A549 (cell line): ENCODE measurements around the gene FAM120A. TPM values are rescaled to one million over a fixed set of nuclear protein-coding genes. Genes with fewer than 3 reads are reported as not detected.
A peak's percentile ranks its signal among the peaks of the same experiment; 100 is the strongest.

Source experiments
- ATAC-seq, 2 experiments: fragments of 200-7000 bp in 1 of 2; fragments of >200 bp in 1 of 2; cut with Nextera tagmentation in 1 of 2; cut with Tn5 transposase in 1 of 2; 3 replicates each; pipeline versions ENCODE4 v1.8.0 to v1.9.1; 2018 to 2020; ENCODE audit warnings: mild to moderate bottlenecking in 1 of 2, moderate library complexity in 1 of 2
- CTCF ChIA-PET: fragments of 300-600 bp; sonication (Branson Sonifier 250); formaldehyde crosslinking; extraction: SDS; loops from one replicate; lab custom pipeline; 2021; ENCODE audit warnings: antibody characterized with exemption, inconsistent platforms; lab: Yijun Ruan, JAX
- POLR2A ChIA-PET: fragments of 350-600 bp; formaldehyde crosslinking; extraction: SDS; loops from one replicate; lab custom pipeline; 2021; ENCODE audit warnings: antibody characterized with exemption, inconsistent platforms; lab: Yijun Ruan, JAX
- DNase-seq, 2 experiments: peaks; one replicate each; pipeline versions ENCODE4 v3.0.0 to v3.0.0-alpha.2; 2011 to 2016; ENCODE audit warnings: low read depth in 1 of 2, low spot score in 1 of 2
- FAIRE-seq: peaks from 2 replicates; lab custom pipeline; 2011; peaks lifted over from hg19 to GRCh38; lab: Jason Lieb, UNC
- H3K27ac ChIP-seq, 2 experiments: fragments of >200 bp; sonication (Bioruptor Twin); formaldehyde crosslinking; 3 replicates each; pipeline ENCODE4 v1.5.1; 2016 to 2017
- H3K4me1 ChIP-seq: fragments of >200 bp; sonication (Bioruptor Twin); formaldehyde crosslinking; 3 replicates; pipeline ENCODE4 v1.6.1; 2016
- H3K4me2 ChIP-seq: fragments of >200 bp; sonication (Bioruptor Twin); formaldehyde crosslinking; 3 replicates; pipeline ENCODE4 v1.6.1; 2016
- H3K4me3 ChIP-seq: fragments of >200 bp; sonication (Bioruptor Twin); formaldehyde crosslinking; 3 replicates; pipeline ENCODE4 v1.5.1; 2016
- H3K9me3 ChIP-seq: fragments of >200 bp; sonication (Bioruptor Twin); formaldehyde crosslinking; 3 replicates; pipeline ENCODE4 v1.6.1; 2016
- BHLHE40 ChIP-seq: IDR thresholded peaks from 2 replicates; pipeline ENCODE4 v1.6.1; 2012; ENCODE audit warnings: low read depth, low read length, inconsistent platforms
- CBX8 ChIP-seq: fragments of 200-600 bp; sonication (generic); IDR thresholded peaks from 2 replicates; pipeline ENCODE4 v1.6.1; 2016
- CEBPB ChIP-seq, 2 experiments: fragments of >200 bp in 1 of 2; sonication (Bioruptor Twin) in 1 of 2; formaldehyde crosslinking in 1 of 2; IDR thresholded peaks; 2 replicates each; pipeline ENCODE4 v1.6.1; 2012 to 2016
- FOXS1 ChIP-seq: fragments of 250-450 bp; sonication (Bioruptor Pico); IDR thresholded peaks from 2 replicates; pipeline ENCODE4 v1.5.0; 2020; ENCODE audit warnings: mild to moderate bottlenecking, moderate library complexity
- HOXB13 ChIP-seq: fragments of 250-450 bp; sonication (Bioruptor Pico); IDR thresholded peaks from 2 replicates; pipeline ENCODE4 v1.5.0; 2020; ENCODE audit warnings: low read depth, mild to moderate bottlenecking, moderate library complexity
- JUN ChIP-seq, 2 experiments: fragments of >200 bp; sonication (Bioruptor Twin); formaldehyde crosslinking; IDR thresholded peaks; 2 replicates in 1 of 2; 3 replicates in 1 of 2; pipeline ENCODE4 v1.6.1; 2016 to 2017
- JUNB ChIP-seq: fragments of >200 bp; sonication (Bioruptor Twin); formaldehyde crosslinking; IDR thresholded peaks from 2 replicates; pipeline ENCODE4 v1.6.1; 2016
- KDM1A ChIP-seq: fragments of 200-600 bp; sonication (generic); IDR thresholded peaks from 2 replicates; pipeline ENCODE4 v1.6.1; 2016; ENCODE audit warnings: low read depth, mild to moderate bottlenecking
- KDM5A ChIP-seq: fragments of 200-600 bp; sonication (generic); IDR thresholded peaks from 2 replicates; pipeline ENCODE4 v1.6.1; 2016; ENCODE audit warnings: antibody characterized with exemption, mild to moderate bottlenecking
- MAFK ChIP-seq: fragments of 450-650 bp; IDR thresholded peaks from 2 replicates; pipeline ENCODE4 v1.6.1; 2014; ENCODE audit not compliant: partially characterized antibody
- MYC ChIP-seq: IDR thresholded peaks from 2 replicates; pipeline ENCODE4 v1.6.1; 2012; ENCODE audit warnings: mild to moderate bottlenecking, inconsistent platforms, low read length, improper control_type of control experiment, borderline replicate concordance
- NFE2L2 ChIP-seq: fragments of 150-350 bp; conservative IDR thresholded peaks from 2 replicates; pipeline ENCODE4 v1.6.1; 2014; ENCODE audit warnings: low read length
- NPAS2 ChIP-seq: fragments of 250-450 bp; sonication (Bioruptor Pico); IDR thresholded peaks from 2 replicates; pipeline ENCODE4 v1.8.0; 2022; ENCODE audit warnings: mild to moderate bottlenecking, moderate library complexity, borderline replicate concordance
- NR3C1 ChIP-seq: fragments of >200 bp; sonication (Bioruptor Twin); formaldehyde crosslinking; IDR thresholded peaks from 3 replicates; pipeline ENCODE4 v1.6.1; 2017
- PHF8 ChIP-seq: fragments of 200-600 bp; sonication (generic); IDR thresholded peaks from 2 replicates; pipeline ENCODE4 v1.6.1; 2016; ENCODE audit warnings: low read depth, mild to moderate bottlenecking, antibody characterized with exemption, moderate library complexity, borderline replicate concordance
- POLR2A ChIP-seq: IDR thresholded peaks from 2 replicates; pipeline ENCODE4 v1.6.1; 2012; ENCODE audit warnings: mild to moderate bottlenecking, low read length
- RARB ChIP-seq: fragments of 250-450 bp; sonication (Bioruptor Pico); IDR thresholded peaks from 2 replicates; pipeline ENCODE4 v1.8.0; 2021; ENCODE audit warnings: mild to moderate bottlenecking, moderate library complexity
- RFX5 ChIP-seq: fragments of 450-650 bp; IDR thresholded peaks from 2 replicates; pipeline ENCODE4 v1.7.1; 2014; ENCODE audit warnings: antibody characterized with exemption, mild to moderate bottlenecking, moderate library complexity
- SMC3 ChIP-seq: fragments of >200 bp; sonication (Bioruptor Twin); formaldehyde crosslinking; IDR thresholded peaks from 3 replicates; pipeline ENCODE4 v1.6.1; 2018; ENCODE audit warnings: inconsistent platforms
- SREBF2 ChIP-seq: fragments of 450-650 bp; IDR thresholded peaks from 2 replicates; pipeline ENCODE4 v1.6.1; 2014; ENCODE audit warnings: mild to moderate bottlenecking, moderate library complexity
- TP53 ChIP-seq: fragments of 250-450 bp; sonication (Bioruptor Pico); IDR thresholded peaks from 2 replicates; pipeline ENCODE4 v1.5.0; 2021; ENCODE audit warnings: mild to moderate bottlenecking, moderate library complexity
- WGBS: methylation state at CpG from one replicate; pipeline ENCODE4 v1.1.6; 2017; ENCODE audit errors: missing lambda C conversion rate; 5-methylcytosine and 5-hydroxymethylcytosine counted together
- polyA plus RNA-seq, 4 experiments: library from polyadenylated mRNA; depleted of rRNA in 3 of 4; stranded (reverse); fragments of >200 nt; fragmentation: RNase III in 1 of 4; extraction: RNeasy Plus Mini Kit Qiagen cat#74134 plus additional on column Dnase treatment in 1 of 4; gene quantifications; 2 replicates in 3 of 4; 3 replicates in 1 of 4; pipeline ENCODE4 v1.2.3, GENCODE V29; 2011 to 2017
- TF ChIP-seq, protein P1 (sequence below): fragments of >200 bp; sonication (Bioruptor Twin); formaldehyde crosslinking; IDR thresholded peaks from 3 replicates; pipeline ENCODE4 v1.5.1; 2016
- TF ChIP-seq, protein P2 (sequence below): fragments of >200 bp; sonication (Bioruptor Twin); formaldehyde crosslinking; IDR thresholded peaks from 3 replicates; pipeline ENCODE4 v1.6.1; 2016
- TF ChIP-seq, protein P3 (sequence below): fragments of 450-650 bp; IDR thresholded peaks from 2 replicates; pipeline ENCODE4 v1.6.1; 2014; ENCODE audit warnings: antibody characterized with exemption

The FAM120A gene
- polyA plus RNA-seq, 2 of the 4 experiments (the other 2 are of a cell fraction), result 86.3 to 111 TPM

DNA sequence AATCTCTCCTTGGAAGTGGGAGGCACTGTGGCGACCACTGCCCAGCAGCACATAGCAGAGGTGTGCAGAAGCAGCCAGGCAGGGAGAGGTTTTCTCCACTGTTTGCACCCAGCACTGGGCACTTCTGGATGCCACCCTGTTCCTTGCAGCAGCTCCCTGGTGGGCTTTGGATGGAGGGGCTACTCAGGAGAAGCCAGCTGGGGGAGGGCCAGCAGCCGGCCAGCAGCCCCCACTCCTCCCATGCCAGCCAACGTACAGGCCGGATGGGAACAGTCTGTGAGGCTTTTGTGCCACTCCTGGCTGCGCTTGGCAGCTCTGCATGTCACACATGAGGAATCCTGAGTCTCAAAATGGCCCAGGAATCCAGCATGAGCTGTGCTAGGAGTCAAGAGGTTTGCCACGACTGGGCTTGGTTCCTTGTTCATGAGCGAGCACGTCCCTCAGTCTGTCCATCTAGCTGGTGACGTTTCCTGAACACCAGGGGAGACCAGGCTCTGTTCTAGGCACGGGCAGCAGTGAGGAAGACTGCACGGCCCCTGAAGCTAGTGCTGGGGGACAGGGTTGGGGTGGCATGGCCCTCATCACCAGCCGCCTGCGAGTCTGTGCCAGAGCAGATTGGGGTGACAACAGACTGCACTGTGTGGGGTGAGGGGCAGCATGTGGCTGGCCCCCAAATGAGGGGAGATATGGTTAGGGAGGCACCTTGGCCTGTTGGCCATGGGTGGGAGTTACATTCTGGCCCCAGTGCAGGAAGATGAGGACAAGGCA, 135.0 kb downstream of the FAM120A start (continued):
- no peak for TF ChIP-seq JUN (IDR thresholded peaks at IDR 0.05)
- TF ChIP-seq, all 56 proteins: peak for 0

DNA sequence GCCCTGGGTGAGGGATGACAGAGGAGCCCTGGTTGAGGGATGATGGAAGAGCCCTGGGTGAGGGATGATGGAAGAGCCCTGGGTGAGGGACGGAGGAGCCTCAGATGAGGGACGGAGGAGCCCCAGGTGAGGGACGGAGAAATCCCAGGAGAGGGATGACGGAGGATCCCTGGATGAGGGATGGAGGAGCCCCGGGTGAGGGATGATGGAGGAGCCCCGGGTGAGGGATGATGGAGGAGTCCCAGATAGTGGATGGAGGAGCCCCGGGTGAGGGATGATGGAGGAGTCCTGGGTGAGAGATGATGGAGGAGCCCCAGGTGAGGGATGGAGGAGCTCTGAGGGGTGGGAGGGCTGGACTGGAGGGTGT, 135.8 kb downstream of the FAM120A start:
- WGBS, result 91% methylated on average over 7 of the region's 7 CpGs
- FAIRE-seq, result no peak
- ChIA-PET POLR2A (no interaction called here), CTCF (interaction anchor here (2.5 kb wide), 1 partner anchor 21 kb away, joined by 9 read pairs; no protein-coding TSS in a partner anchor)
- Histone ChIP-seq H3K4me2 (no peak overlapping the region), H3K27ac (no peak overlapping the region), H3K9me3 (peaks cover 17% of the 10 kb centered on the region), H3K4me3 (no peak overlapping the region), H3K4me1 (no peaks in the 10 kb centered on the region)
- no peak for DNase-seq
- TF ChIP-seq JUNB (no peak), NR3C1 (no peak), MAFK (no peak), PHF8 (no peak), NFE2L2 (no peak), SMC3 (no peak), MYC (no peak), CBX8 (no peak), RARB (CRISPR knock-in tag) (no peak), RFX5 (no peak), KDM5A (no peak), FOXS1 (CRISPR knock-in tag) (no peak)
- TF ChIP-seq, protein P1, sequence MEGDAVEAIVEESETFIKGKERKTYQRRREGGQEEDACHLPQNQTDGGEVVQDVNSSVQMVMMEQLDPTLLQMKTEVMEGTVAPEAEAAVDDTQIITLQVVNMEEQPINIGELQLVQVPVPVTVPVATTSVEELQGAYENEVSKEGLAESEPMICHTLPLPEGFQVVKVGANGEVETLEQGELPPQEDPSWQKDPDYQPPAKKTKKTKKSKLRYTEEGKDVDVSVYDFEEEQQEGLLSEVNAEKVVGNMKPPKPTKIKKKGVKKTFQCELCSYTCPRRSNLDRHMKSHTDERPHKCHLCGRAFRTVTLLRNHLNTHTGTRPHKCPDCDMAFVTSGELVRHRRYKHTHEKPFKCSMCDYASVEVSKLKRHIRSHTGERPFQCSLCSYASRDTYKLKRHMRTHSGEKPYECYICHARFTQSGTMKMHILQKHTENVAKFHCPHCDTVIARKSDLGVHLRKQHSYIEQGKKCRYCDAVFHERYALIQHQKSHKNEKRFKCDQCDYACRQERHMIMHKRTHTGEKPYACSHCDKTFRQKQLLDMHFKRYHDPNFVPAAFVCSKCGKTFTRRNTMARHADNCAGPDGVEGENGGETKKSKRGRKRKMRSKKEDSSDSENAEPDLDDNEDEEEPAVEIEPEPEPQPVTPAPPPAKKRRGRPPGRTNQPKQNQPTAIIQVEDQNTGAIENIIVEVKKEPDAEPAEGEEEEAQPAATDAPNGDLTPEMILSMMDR, result no peak
- ATAC-seq, result peak; percentile 7 to 23; a peak in 2 of 6 replicates

DNA sequence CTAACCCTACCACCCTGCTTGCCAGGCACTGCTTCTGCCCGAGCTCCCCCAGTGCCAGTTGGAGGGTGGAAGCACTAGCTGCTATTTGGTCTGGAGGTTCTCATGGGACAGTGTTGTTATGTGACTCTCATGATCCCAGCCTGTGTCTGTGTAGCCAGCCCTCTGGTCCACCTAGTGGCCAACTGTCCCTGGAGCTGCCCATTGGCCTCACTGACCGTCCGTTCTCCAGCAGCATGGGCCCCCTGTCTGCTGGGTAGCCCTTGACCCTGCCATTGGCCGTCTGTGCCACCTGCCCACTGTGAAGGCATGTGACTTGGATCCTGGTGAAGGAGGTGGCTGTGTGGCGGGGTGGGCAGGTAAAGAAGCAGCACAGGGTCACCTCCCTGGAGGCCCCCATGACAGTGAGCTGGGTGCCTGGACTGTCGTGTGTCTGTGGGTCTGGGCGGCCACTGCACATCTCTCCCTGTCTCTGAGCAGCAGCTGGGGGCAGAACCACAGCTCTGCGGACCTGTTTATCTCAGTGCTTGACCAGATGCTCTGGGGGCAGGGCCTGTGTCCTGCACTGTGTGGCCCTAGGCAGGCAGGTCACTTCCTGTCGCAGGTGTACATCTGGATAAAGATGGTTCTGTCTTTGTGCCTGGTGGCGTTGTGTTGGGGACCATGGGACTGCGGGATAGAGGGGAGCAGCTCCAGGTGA, 136.3 kb downstream of the FAM120A start:
- FAIRE-seq (no peak), ATAC-seq (peak; percentile 42 to 69; a peak in 3 of 6 replicates)
- POLR2A ChIA-PET, result no interaction called here

DNA sequence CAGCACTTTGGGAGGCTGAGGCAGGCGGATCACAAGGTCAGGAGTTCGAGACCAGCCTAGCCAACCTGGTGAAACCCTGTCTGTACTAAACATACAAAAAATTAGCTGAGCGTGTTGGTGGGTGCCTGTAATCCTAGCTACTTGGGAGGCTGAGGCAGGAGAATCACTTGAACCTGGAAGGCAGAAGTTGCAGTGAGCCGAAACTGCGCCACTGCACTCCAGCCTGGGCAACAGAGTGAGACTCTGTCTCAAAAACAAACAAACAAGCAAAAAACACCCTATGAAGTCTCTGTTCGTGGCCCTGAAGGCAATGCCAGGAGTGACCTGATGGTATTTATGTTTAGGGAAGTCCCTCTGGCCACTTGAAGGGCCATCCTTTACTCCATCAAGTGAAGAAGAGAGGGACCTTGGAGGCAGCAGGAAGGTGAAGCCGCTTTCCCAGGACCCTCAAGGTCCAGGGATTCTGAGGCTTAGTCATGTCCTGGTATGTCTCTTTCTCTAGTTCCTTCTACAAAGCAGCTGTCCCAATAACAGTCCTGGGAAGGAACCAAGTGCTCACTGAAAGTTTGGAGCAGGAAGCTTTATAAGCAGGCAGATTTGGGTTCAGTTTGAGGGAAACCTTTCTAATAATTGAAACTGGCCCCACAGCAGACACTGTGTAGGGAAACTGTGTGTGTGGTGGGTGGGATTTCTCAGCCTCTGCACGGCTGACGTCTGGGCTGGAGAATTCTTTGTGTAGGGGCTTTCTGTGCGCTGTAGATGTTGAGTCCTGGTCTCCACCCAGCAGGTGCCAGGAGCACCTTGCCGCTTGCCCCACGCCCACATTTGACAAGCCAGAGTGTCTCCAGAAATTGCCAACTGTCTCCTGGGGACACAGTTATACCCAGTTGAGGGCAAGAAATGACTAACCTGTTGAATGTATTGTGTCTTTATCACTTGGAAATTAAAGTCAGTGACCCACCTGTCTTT, 137.4 kb downstream of the FAM120A start:
- H3K9me3 ChIP-seq, result peaks cover 13% of the 10 kb centered on the region
- no peak overlapping the region for H3K4me3 ChIP-seq
- no peak for DNase-seq
- WGBS, result 88% methylated on average over 12 of the region's 12 CpGs
- POLR2A ChIA-PET, result no interaction called here
- ATAC-seq, result no peak
- CTCF ChIA-PET, result interaction anchor here (0.5 to 1.2 kb wide), 2 partner anchors 10 to 95 kb away, joined by 3 read pairs; no protein-coding TSS in a partner anchor
- FAIRE-seq, result no peak
- H3K4me1 ChIP-seq, result peaks cover 3% of the 10 kb centered on the region; the same call in 1 of the 3 replicates
- H3K4me2 ChIP-seq, result no peak overlapping the region
- H3K27ac ChIP-seq, result no peak overlapping the region
- TF ChIP-seq HOXB13 (CRISPR knock-in tag), result no peak
- TF ChIP-seq, protein P2, sequence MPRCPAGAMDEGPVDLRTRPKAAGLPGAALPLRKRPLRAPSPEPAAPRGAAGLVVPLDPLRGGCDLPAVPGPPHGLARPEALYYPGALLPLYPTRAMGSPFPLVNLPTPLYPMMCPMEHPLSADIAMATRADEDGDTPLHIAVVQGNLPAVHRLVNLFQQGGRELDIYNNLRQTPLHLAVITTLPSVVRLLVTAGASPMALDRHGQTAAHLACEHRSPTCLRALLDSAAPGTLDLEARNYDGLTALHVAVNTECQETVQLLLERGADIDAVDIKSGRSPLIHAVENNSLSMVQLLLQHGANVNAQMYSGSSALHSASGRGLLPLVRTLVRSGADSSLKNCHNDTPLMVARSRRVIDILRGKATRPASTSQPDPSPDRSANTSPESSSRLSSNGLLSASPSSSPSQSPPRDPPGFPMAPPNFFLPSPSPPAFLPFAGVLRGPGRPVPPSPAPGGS, result no peak
- no peak for TF ChIP-seq SREBF2
- TF ChIP-seq CEBPB (IDR thresholded peaks at IDR 0.05), result no peak
- no peak for TF ChIP-seq BHLHE40
- no peak for TF ChIP-seq POLR2A
- TF ChIP-seq, protein P3, sequence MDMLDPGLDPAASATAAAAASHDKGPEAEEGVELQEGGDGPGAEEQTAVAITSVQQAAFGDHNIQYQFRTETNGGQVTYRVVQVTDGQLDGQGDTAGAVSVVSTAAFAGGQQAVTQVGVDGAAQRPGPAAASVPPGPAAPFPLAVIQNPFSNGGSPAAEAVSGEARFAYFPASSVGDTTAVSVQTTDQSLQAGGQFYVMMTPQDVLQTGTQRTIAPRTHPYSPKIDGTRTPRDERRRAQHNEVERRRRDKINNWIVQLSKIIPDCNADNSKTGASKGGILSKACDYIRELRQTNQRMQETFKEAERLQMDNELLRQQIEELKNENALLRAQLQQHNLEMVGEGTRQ, result no peak
- TF ChIP-seq, protein P1, result no peak
- TF ChIP-seq NPAS2 (CRISPR knock-in tag), result no peak
- TF ChIP-seq KDM1A, result no peak
- no peak for TF ChIP-seq NR3C1

More for the DNA sequence above, 136.3 kb downstream of the FAM120A start:
- Histone ChIP-seq H3K4me1 (no peaks in the 10 kb centered on the region), H3K27ac (no peak overlapping the region), H3K4me2 (no peak overlapping the region), H3K4me3 (no peak overlapping the region), H3K9me3 (peaks cover 17% of the 10 kb centered on the region)
- CTCF ChIA-PET, result interaction anchor here (2.5 kb wide), 1 partner anchor 21 kb away, joined by 9 read pairs; no protein-coding TSS in a partner anchor
- DNase-seq, result no peak
- TF ChIP-seq TP53 (CRISPR knock-in tag), result no peak
- WGBS, result 95% methylated on average over 8 of the region's 11 CpGs
